ENCODE data around the gene CYREN. TPM values are rescaled to one million over a fixed set of nuclear protein-coding genes. Genes with fewer than 3 reads are reported as not detected.

Gene CYREN
- total RNA-seq, 6 experiments from 2014 or later: 26.4 to 32.8 (median 30.0) TPM

DNA sequence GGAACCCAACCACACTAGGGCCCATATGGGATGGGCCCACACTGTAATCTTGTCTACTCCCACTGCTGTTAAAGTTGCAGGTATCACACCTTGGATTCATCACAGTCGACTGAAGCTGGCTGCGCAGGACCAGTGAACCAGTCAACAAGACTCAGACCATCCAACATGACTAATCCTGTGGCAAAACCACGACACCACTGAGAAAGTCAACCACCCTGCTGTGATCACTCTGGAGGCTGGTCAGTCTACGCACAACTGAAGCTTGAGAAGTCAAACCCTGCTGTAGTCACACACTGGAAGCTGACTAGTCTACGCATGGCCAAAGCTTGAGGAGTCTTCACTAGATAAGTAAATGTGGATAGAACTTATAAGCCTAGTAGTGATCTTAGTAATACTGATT is 9.6 kb upstream of the CYREN start:
- H3K27ac Mint-ChIP-seq: no peak overlapping the region
- peaks cover 7% of the 10 kb centered on the region for H3K4me1 Mint-ChIP-seq (ENCODE audit: low read depth)
- H3K36me3 Mint-ChIP-seq (ENCODE audit: low read depth): peaks cover 48% of the 10 kb centered on the region

DNA sequence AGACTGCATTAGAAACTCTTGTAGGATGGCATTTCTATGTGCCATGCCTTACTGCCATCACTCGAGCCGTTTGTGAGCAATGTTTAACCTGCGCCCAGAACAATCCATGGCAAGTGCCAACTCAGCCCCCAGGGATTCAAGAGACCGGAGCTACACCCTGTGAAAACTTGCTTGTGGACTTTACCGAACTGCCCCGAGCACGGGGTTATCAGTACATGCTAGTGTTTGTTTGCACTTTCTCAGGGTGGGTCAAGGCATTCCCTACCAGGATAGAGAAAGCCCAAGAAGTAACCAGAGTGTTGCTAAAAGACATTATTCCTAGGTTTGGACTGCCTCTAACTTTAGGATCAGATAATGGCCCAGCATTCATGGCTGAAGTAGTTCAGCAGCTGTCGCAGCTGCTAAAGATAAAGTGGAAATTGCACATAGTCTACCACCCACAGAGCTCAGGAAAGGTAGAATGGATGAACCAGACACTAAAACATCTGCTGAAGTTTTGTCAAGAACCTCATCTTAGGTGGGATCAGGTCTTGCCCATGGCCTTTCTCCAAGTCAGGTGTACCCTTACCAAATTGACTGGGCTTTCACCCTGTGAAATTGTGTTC is 8.9 kb upstream of the CYREN start:
- Mint-ChIP-seq H3K36me3 (ENCODE audit: low read depth) (peaks cover 43% of the 10 kb centered on the region), H3K27me3 (ENCODE audit: insufficient read depth) (no peaks in the 10 kb centered on the region), H3K4me3 (no peak overlapping the region), H3K4me1 (ENCODE audit: low read depth) (peaks cover 7% of the 10 kb centered on the region), H3K9me3 (peaks cover 33% of the 10 kb centered on the region), H3K27ac (no peak overlapping the region)
- TF ChIP-seq, protein P1, sequence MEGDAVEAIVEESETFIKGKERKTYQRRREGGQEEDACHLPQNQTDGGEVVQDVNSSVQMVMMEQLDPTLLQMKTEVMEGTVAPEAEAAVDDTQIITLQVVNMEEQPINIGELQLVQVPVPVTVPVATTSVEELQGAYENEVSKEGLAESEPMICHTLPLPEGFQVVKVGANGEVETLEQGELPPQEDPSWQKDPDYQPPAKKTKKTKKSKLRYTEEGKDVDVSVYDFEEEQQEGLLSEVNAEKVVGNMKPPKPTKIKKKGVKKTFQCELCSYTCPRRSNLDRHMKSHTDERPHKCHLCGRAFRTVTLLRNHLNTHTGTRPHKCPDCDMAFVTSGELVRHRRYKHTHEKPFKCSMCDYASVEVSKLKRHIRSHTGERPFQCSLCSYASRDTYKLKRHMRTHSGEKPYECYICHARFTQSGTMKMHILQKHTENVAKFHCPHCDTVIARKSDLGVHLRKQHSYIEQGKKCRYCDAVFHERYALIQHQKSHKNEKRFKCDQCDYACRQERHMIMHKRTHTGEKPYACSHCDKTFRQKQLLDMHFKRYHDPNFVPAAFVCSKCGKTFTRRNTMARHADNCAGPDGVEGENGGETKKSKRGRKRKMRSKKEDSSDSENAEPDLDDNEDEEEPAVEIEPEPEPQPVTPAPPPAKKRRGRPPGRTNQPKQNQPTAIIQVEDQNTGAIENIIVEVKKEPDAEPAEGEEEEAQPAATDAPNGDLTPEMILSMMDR (IDR thresholded peaks at IDR 0.05): no peak
- DNase-seq: no peak

More for the DNA sequence above, 9.6 kb upstream of the CYREN start:
- no peak for DNase-seq
- TF ChIP-seq, protein P1 (IDR thresholded peaks at IDR 0.05): no peak
- Mint-ChIP-seq H3K27me3 (ENCODE audit: insufficient read depth) (no peaks in the 10 kb centered on the region), H3K9me3 (peaks cover 33% of the 10 kb centered on the region), H3K4me3 (no peak overlapping the region)

DNA sequence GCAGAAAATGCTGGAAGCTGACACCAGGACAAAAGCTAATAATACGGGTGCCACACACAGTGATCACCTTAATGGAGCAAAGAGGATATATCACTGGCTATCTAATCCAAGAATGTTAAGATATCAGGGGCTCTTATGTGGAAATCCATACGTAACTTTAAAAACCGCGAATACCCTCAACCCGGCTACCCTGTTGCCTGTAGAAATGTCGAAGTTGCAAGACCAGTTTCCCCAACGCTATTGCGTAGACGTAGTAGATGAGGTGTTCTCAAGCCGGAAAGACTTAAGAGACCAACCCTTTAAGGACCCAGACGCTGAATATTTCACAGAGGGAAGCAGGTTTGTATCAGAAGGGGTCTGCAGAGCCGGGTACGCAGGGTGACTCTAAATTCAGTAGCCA is 7.9 kb upstream of the CYREN start:
- peaks cover 7% of the 10 kb centered on the region for H3K4me1 Mint-ChIP-seq (ENCODE audit: low read depth)
- no peaks in the 10 kb centered on the region for H3K27me3 Mint-ChIP-seq (ENCODE audit: insufficient read depth)
- TF ChIP-seq, protein P1 (IDR thresholded peaks at IDR 0.05): no peak
- H3K27ac Mint-ChIP-seq: no peak overlapping the region
- H3K9me3 Mint-ChIP-seq: peaks cover 33% of the 10 kb centered on the region
- no peak for DNase-seq
- H3K4me3 Mint-ChIP-seq: no peak overlapping the region
- H3K36me3 Mint-ChIP-seq (ENCODE audit: low read depth): peaks cover 32% of the 10 kb centered on the region

DNA sequence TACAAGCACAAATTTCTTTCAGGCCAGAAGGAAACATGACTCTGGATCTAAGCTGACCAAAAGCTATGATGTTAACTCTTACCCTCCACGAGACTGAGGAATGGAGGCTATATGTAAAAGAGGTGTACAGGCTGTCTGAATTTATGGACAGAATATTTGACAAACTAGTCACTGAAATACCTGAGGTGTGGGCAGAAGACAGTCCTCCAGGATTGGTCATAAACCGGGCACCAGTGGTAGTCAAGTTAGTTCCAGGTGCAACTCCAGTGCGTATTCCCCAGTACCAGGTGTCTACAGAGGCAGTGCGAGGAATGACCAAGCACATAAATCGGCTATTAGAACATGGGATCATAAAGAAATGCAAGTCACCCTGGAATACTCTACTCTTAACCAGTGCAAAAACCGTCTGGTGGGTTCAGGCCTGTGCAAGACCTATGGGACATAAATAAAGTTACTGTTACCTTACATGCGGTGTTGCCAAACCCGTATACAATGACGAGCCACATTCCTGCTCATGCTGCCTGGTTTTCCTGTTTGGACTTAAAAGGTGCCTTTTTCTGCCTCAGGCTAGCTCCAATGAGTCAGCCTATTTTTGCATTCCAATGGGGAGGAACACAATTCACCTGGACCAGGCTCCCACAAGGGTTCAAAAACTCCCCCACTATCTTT is 6.7 kb upstream of the CYREN start:
- no peak overlapping the region for H3K27ac Mint-ChIP-seq
- TF ChIP-seq, protein P1 (IDR thresholded peaks at IDR 0.05): no peak
- peaks cover 22% of the 10 kb centered on the region for H3K36me3 Mint-ChIP-seq (ENCODE audit: low read depth)
- H3K4me1 Mint-ChIP-seq (ENCODE audit: low read depth): peaks cover 10% of the 10 kb centered on the region
- H3K27me3 Mint-ChIP-seq (ENCODE audit: insufficient read depth): no peaks in the 10 kb centered on the region
- H3K9me3 Mint-ChIP-seq: peaks cover 23% of the 10 kb centered on the region
- no peak for DNase-seq
- H3K4me3 Mint-ChIP-seq: no peak overlapping the region

DNA sequence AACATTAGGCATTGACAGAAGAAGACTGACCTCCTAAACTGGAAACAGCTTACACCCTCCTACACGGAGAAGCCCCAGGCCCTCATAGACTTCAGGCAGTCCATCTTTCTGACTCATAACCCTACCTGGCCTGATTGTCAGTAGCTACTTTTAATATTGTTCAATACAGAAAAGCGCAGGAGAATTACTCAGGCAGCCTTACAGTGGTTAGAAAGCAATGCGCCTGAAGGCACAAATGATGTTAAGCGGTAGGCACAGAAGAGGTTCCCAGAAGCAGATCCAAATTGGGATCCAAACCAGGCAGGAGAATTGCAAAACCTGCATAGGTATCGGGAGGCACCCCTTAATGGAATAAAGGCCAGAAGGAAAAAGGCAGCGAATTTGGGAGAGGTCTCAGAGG is 5.4 kb upstream of the CYREN start:
- DNase-seq: no peak
- H3K27ac Mint-ChIP-seq: no peak overlapping the region
- no peak overlapping the region for H3K4me3 Mint-ChIP-seq
- H3K4me1 Mint-ChIP-seq (ENCODE audit: low read depth): peaks cover 22% of the 10 kb centered on the region
- H3K27me3 Mint-ChIP-seq (ENCODE audit: insufficient read depth): no peaks in the 10 kb centered on the region
- peaks cover 10% of the 10 kb centered on the region for H3K9me3 Mint-ChIP-seq
- H3K36me3 Mint-ChIP-seq (ENCODE audit: low read depth): peaks cover 11% of the 10 kb centered on the region
- TF ChIP-seq, protein P1 (IDR thresholded peaks at IDR 0.05): no peak

Measured in HFFc6 (cell line).